Ishikawa (cell line): ENCODE measurements around the gene C10orf105.

Experiments
- FOXM1 ChIP-seq: IDR thresholded peaks from 2 replicates; pipeline ENCODE4 v1.6.1; 2012; ENCODE audit warnings: low read depth, borderline replicate concordance
- MAX ChIP-seq: IDR thresholded peaks from 2 replicates; pipeline ENCODE4 v1.6.1; 2012
- REST ChIP-seq: IDR thresholded peaks from 2 replicates; pipeline ENCODE4 v1.6.1; 2012; ENCODE audit warnings: low read depth, mild to moderate bottlenecking
- TAF1 ChIP-seq: IDR thresholded peaks from 2 replicates; pipeline ENCODE4 v1.6.1; 2012; ENCODE audit warnings: low read depth, mild to moderate bottlenecking

GRCh38 chr10:71742301-71743088, 22.9 kb upstream of the C10orf105 start:
- no peak for TF ChIP-seq FOXM1
- TF ChIP-seq TAF1, result no peak
- TF ChIP-seq MAX, result no peak
- no peak for TF ChIP-seq REST
